UCSD-AML1 (cell line): ENCODE data around the gene F12.
"Not testable (repeated sequence)": the region's sequence is repeated elsewhere in the genome, so short reads cannot be mapped to it uniquely, and the experiment has no call there.

Experiments used
- DNase-seq: peaks from one replicate; lab custom pipeline; 2025; ENCODE audit not compliant: unreplicated experiment; lab: John Stamatoyannopoulos, UW

F12 gene

DNA sequence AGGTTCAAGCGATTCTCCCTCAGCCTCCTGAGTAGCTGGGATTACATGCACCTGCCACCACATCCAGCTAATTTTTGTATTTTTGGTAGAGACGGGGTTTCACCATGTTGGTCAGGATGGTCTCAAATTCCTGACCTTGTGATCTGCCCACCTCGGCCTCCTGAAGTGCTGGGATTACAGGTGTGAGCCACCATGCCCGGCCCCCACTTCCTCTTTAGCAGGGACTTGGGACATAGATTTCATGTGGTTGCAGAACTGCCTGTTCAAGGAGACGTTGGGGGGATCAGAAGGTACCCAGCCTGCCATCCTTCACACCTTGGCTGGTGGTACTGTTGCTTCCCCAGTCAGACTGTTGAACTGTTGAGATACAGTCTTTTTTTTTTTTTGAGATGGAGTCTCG lies 7.7 kb upstream of the F12 start:
- not testable (repeated sequence) for DNase-seq

DNA sequence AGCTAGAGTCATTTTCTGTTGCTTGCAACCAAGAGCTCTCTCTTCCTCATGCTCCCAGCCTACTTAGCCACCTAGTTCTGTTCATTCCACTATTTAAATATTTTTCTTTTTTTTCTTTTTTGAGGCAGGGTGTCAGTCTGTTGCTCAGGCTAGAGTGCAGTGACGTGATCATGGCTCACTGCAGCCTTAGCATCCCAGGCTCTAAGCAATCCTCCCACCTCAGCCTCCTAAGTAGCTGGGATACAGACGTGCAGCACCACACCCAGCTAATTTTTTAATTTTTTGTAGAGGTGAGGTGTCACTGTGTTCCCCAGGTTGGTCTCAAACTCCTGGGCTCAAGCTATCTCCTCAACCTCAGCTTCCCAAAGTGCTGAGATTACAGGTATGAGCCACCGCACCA lies 5.1 kb upstream of the F12 start:
- no peak for DNase-seq

DNA sequence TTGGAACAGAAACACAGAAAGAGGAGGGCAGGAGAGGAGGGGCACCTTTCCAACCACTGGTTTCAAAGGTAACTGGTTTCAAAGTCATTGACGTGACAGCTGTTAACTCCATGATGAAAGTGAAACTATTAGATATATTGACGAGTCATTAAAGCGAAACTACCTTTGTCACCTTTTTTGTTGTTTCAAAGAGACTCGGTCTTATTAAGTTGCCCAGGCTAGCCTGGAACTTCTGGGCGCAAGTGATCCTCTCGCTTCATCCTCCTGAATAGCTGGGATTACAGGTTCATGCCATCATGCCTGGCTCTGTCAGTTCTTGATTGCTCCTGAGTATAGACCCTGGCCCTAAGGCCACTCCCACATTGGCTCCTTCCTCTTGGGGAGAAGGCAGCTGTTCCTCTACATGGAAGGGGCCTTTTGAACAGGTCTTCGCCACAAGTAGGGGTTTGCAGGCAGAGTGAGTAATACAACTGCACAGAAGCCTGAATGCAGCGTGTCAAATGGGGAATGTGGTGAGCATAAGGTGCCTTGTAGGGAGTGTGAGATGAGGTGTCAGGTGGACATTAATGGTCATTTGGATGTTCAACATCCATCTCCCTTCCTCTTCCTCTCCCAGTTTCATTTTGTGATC lies 3.4 kb upstream of the F12 start:
- no peak for DNase-seq

DNA sequence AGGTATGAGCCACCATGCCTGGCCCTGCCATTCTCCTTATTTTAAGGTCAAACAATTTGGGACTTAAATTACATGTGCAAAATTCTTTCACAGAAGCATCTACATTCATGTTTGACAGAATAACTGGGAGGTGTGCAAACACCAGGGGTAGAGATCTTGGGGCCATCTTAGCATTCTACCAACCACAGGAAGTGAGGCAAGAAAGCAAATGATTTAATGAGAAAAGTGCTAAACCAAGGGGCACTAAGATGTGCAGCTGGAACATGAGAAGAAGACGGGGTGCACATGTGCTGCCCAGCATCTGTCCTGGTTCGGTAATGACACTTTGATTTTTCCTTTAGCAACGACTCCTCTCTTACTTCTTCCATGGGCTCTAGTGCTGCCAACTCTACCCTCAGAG lies 1.2 kb upstream of the F12 start:
- no peak for DNase-seq

DNA sequence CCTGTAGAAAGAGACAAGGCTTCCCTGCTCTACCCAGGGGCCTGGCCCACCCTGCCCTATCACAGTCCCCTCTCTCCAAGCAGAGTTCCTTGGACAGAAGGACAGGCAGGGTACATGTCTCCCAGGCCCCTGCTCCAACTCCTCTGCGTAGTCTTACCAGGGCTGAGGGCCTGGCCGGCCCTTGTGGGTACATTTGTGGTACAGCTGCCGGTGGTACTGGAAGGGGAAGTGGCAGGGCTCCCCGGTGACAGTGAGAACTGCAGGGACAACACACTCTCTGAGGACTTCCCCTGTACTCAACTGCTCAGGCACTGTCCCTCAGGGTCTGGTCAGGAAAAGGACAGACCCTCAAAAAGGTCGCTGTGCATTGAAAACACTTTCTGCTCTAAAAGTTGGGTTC lies 3.6 kb downstream of the F12 start:
- DNase-seq, result peak; percentile 80

DNA sequence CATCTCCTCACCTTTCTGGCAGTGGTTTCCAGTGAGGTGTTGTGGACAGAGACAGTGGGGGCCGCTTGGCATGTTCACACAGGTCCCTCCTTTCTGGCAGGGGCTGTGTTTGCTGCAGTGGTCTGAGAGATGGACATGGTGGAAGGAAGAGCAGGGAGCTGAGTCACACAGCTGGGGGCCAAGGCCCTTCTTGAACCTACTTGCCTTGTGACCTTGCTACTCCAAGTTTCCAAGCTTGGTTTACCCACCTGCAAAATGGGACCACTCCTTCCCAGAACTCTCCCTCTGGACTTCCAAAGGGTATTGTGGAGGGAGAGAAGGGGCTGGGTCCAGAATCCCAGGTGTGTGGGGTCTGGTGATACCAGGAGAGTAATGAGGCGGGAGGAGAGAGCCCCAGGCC lies 4.1 kb downstream of the F12 start:
- no peak for DNase-seq

DNA sequence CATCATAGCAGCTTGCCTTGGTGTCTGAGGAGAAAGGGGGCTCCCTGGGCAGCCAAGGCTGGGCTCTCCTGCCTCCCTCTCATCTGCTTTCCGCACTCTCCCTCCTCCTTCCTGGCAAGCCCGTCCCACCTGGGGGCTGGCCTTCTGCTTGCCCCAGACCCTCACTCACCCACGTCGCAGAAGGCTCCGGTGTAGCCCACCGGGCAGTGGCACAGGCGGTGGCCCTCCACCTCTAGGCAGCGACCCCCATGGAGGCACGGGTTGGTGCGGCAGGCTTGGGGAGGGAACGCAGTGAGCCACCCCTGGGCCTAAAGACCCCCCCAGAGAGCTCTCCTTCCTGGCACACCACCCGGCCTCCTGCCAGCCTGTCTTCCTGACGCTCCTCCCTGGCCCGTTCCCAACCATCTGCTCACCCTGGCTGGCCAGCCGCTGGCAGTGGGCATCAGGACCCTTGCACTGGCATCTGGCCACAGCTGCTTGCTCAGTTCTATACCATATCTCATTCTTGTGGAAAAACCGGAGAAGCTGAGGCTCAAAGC lies 4.7 kb downstream of the F12 start:
- DNase-seq, result no peak

DNA sequence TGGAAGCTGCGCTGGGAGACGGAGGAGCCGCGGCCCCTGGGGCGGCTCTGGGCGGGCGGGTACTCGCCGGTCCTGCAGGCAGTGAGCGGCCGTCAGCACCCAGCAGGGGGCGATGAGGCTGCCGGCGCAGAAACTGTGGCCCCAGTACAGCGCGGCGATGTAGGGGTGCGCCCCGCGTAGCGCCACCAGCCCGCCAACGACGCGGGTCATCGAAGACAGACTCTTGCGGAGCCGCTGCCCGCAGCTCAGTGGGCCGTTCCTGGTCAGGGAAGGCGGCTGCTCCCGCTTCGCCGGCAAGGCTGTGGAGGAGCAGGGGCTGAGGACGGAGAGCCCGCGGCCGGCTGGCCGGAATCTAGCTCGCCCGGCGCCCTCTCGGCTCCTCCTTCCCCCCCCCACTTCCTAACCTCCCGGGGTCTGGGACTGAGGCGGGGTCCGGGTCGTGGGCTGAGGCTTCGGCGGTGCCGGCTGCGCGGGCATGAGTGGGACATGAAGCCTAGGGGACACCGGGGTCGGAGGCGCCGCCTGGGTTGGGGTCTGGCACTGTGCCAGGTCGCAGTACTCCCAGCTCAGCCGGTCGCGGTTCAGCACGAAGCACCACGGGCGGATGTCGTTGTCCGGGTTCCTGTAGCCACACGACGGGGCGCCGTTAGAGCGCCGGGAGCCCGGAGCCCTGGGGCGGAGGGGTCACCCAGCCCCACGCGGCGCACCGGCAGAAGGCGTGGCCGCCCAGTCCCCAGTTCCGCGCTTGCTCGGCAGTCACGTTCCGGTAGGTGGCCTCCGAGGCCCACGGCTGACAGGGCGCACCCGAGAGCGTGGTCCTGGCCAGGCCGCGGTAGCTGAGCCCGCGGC lies 5.3 kb downstream of the F12 start:
- DNase-seq, result peak; percentile 89

DNA sequence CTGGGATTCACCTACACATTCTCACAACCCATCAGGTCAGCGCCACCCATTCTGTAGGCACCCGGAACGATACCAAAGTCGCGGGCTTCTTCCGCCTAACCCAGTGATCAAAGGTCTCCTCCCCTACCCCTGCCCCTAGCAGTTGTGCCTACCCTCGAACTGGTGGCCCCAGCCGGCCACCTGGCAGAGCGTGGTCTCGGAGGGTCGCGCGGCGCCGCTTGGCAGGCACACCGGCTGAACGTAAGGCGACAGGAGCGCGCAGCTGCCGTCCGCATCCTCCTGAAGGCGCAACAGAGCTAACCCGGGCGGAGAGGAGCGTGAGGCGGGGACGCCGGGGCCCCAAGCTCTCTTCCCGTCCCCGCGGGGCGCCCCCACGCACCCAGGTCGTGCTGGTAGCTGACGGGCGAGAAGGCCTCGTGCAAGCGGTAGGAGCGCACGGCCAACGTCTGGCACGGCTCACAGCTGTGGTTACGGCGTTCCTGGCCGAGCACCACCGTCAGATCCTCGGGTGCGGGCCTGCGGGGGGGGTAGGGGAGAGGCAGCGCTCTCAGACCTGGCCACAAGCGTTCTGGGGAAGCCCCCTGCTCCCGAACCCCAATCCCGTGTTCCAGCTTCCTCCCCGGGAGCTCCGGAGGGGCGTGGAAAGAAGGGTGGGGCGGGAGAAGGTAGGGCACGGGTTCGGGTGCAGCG lies 6.1 kb downstream of the F12 start:
- no peak for DNase-seq

DNA sequence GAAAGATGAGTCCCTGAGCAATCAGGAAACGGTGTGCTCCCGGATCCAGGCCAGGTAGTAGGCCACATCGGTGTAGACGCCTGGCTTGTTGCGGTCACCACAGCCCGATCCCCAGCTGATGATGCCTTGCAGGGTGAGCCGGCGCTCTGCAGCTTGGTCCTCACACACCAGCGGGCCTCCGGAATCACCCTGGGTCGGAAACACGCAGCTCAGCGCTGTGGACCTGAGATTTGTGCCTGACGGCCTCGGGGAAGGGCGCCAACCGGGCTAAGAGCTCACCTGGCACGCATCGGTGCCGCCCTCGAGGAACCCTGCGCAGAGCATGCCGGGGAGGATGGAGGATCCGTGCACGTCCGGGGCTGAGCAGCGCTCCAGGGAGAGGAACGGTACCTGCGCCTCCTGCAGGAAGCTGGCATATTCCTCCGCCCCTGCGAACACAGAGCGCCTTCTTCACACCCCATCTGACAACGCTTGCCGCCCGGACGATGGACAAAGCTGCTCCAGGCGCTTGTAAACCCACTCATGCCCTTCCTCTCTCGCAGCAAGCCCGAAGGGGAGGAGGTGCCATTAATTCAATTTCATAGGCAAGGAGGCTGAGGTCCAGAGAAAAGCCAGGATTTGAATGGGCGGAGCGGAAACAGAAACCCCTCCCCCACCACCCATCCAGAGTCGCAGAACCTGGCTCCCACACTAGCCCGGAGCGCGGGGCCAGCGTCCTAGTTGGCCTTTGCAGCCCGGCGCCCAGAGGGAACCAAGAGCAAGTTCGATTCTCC lies 6.9 kb downstream of the F12 start:
- no peak for DNase-seq

DNA sequence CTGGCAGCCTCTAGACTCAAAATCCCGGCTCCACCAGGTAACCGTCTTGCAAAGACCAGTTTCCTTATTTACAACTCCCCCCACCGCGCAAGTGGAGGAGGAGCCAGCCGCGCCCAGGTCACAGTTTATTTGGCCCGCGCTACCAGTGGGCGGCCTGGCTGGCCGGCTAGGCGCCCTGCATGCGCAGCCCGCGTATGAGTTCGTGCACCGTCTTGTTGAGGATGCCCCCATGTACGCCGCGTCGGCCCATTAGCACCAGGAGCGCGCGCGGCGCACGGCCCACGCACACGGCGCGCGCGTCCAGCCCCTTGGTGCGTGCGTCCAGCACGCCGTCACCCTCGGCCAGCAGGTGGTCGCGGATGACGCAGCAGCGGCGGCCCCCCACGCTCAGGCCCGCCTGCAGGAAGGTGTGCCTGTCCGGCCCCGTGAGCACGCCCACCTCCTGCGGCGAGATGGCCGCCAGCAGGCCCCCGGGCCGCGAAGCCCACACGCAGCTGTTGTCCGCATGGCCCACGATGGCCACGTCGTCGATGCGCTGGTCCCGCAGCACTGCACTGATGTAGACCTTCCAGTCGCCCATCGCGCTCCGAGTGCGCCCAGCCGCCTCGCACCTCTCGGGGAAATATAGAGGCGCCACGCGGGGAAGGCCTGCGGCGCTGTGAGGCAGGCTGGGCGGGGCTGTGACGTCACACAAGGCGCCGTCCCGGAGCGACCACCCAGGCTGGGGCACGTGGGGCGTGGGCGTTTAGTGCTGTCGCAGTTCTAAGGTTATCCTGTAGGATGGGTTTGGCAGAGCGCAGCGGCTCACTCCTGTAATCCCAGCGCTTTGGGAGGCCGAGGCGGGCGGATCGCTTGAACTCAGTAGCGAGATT lies 9.1 kb downstream of the F12 start, which contains the start of gene PFN3:
Gene PFN3 (minus strand): TSS at position 665 of the 872 bp plus-strand sequence. CDS start 85 bp downstream, at position 580.
- DNase-seq, result no peak

DNA sequence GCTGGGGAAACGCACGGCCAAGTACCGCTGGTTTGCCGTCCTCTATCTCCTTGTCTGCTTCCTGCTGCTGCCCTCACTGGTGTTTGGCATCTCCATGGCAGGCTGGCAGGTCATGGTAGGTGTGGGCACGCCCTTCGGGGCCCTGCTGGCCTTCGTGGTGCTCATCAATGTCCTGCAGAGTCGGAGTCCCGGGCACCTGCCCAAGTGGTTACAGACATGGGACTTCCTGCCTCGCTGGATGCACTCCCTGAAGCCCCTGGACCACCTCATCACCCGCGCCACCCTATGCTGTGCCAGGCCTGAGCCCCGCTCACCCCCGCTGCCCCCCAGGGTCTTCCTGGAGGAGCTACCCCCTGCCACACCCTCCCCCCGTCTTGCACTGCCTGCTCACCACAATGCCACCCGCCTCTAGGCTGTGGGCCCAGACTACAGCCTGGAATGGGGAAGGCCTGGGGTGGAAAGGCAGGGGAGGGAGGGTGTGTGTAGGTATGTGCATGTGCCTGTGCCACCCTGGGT lies 11.4 kb downstream of the F12 start:
- DNase-seq, result no peak

DNA sequence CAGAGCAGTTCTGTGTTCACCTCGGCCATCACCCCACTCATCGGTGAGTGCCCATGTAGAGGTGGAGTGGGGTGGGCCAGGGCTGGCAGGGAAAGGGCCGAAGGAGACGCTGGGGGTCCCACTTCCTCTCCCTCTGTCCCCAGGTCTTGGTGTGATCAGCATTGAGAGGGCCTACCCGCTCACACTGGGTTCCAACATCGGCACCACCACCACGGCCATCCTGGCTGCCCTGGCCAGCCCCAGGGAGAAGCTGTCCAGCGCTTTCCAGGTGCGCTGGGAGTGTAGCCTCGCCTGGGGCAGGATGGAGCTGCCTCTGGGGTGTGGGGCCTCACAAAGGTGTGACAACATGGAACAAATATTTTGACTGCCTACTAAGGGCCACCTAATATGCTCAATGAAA lies 12.6 kb downstream of the F12 start:
- DNase-seq, result no peak

DNA sequence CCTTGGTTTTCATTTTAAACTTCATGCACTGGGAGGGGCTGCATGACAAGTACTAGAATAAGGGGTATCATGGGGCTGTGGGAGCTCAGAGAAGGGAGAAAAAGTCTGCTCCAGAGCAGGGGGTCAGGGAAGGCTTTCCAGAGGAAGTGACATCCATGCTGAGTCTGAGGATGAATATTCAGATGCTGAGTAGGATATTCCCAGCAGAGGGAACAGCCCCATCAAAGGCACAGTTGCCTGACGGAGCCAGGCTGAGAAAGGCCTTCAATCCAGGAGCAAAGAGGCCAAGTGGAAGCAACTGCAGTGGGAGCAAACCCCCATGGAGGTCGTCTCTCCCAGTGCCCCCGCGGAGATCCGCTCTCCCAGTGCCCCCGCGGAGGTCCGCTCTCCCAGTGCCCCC lies 13.3 kb downstream of the F12 start:
- no peak for DNase-seq

DNA sequence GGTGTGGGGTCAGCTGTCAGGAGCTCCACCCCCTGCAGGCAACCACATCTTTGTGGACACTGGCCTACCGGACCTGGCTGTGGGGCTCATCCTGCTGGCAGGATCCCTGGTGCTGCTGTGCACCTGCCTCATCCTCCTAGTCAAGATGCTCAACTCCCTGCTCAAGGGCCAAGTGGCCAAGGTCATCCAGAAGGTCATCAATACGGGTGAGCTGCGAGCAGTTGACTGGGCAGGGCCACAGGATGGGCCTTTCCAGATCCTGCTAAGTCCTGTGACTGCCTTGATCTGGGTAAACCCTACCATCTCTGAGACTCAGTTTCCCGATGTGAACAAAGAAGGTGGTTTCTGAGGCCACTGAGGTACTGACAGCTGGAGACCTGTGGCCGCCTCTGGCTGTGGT lies 15.4 kb downstream of the F12 start:
- DNase-seq, result no peak

DNA sequence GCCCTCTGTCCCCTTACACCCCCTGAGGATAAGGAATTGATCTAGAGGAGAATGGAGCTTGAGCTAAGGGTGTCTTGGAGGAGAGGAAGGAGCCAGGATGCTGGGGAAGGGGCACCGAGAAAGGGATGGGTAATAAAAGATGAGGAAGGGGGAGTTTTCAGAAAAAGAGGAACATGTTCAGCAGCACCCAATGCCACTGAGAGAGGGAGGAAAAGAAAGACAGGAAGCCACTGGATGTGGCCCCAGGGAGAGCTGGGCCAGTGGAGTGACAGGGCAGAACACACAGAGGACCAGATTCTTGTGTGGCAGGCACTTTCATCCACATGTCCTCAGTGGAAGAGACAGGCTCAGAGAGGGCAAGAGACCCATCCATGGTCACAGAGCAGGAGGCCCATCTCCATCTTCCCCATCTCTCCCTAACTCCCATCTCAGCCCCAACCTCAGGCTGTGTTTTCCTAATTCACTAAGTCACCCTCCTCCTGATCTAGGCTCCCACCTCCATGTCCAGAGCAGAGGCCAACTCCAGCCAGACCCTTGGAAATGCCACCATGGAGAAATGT lies 16.1 kb downstream of the F12 start:
- peak; percentile 61 for DNase-seq

DNA sequence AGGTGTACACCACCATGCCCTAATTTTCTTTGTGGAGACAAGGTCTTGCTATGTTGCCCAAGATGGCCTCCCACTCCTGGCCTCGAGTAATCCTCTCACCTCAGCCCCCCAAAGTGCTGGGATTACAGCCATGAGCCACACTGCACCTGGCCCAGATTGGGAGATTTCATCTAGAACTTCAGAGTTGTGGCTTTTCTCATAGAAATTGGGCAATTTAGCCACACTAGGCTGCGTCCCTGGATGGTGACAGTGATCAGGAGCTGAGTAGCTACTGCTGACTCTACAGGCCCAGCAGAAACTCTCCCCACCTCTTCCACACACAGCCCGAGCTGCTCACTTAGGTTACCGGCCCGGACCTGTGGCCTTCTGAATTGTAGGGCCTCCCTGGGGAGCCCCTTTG lies 16.6 kb downstream of the F12 start:
- DNase-seq, result peak; percentile 58

DNA sequence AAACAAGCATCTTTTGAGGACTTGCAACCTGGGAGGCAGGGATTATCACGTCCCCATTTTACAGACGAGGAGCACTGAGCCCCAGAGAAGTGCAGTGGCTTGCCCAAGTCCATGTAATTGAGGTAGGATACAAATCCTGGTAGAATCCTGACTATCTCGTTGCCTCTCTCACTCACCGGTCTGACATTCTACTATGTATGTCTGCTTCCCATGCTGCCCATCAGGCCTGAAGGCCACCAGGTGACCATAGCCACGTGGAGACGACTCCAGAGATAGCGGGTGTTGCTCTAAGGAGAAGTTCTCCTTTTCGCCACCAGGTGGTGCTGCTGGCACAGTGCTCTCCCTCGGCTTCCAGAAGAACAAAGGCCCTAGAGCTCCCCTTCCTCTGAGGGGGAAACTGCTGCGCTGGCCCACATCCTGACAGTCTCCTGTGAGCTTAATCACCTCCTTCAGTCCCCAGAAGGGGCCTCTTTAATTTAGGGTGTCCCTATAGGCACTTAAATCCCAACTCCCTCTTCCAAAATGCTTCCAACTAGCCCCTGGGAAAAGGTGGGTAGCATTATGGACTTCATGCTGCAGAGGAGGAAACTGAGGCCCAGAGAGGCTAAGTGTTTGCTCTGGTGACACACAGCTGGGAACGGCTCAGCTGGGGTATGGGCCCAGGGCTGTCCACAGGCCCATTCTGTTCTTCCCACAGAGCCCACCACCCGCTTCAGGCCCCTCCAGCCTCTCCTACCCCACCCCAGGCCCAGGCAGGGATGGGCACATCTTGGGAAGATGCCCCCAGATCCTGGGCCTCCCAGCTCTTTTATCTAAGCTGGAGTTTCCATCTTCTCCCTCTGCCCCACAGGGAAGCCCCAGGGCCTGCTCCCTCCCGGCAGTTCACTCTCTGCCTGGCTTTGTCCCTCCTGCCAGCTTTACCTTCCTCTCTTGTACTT lies 18.7 kb downstream of the F12 start:
- peak; percentile 84 for DNase-seq
